IPS-20b (cell line): Measurements from ENCODE around the gene CYP1A2.

Experiments used
- H3K27ac ChIP-seq: one replicate; pipeline ENCODE4 v1.5.1; 2013; ENCODE audit warnings: low read length
- H3K27me3 ChIP-seq: 2 replicates; pipeline ENCODE4 v1.6.1; 2013; ENCODE audit warnings: mild to moderate bottlenecking, low read length, inconsistent platforms; ENCODE audit not compliant: insufficient read depth
- H3K36me3 ChIP-seq: 2 replicates; pipeline ENCODE4 v1.6.1; 2013; ENCODE audit warnings: low read depth, mild to moderate bottlenecking, inconsistent platforms, low read length, moderate library complexity; ENCODE audit not compliant: insufficient read depth
- H3K4me1 ChIP-seq: 2 replicates; pipeline ENCODE4 v1.6.1; 2013; ENCODE audit warnings: mild to moderate bottlenecking, control low read depth, inconsistent platforms, low read length, moderate library complexity; ENCODE audit not compliant: insufficient read depth
- H3K4me3 ChIP-seq: 2 replicates; pipeline ENCODE4 v1.5.1; 2013; ENCODE audit warnings: mild to moderate bottlenecking, low read length, inconsistent platforms
- H3K9ac ChIP-seq: 2 replicates; pipeline ENCODE4 v1.6.1; 2013; ENCODE audit warnings: low read depth, mild to moderate bottlenecking, inconsistent platforms, low read length, moderate library complexity
- H3K9me3 ChIP-seq: 2 replicates; pipeline ENCODE4 v1.6.1; 2013; ENCODE audit warnings: mild to moderate bottlenecking, low read depth, low read length, inconsistent platforms; ENCODE audit not compliant: insufficient read depth

Gene CYP1A2

DNA sequence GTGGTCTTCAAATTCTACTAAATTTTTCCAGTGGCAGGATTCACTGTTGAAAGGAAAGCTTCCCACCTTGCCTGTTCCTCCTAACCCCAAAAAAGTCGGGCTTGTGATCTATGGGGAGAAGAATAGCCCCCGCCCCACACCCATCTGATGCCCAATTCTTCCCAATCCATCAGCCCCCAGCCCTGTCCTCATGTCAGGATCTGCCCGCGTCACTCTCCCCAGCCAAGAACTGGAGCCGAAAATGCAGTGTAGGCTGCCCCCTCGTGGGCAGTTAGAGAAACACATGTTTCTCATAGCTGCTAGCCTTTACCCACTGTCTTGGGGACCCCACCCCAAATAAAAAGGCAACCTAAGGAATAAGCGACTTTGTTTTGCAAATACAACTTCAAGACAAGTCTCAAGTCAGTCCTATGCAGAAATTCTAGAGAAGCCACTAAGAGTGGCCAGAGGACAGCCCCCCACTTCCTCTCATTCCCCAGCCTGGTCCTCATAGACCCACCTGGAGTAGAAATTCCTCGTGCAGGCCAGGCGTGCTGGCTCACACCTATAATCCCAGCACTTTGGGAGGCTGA is 20.2 kb downstream of the CYP1A2 start:
- Histone ChIP-seq H3K27me3 (peaks cover 13% of the 10 kb centered on the region; the same call in 1 of the 2 replicates), H3K4me1 (peaks cover 5% of the 10 kb centered on the region), H3K36me3 (no peaks in the 10 kb centered on the region), H3K27ac (no peak overlapping the region), H3K9me3 (no peaks in the 10 kb centered on the region), H3K9ac (no peak overlapping the region), H3K4me3 (peak overlapping the region; percentile 53; the same call in 1 of the 2 replicates)

DNA sequence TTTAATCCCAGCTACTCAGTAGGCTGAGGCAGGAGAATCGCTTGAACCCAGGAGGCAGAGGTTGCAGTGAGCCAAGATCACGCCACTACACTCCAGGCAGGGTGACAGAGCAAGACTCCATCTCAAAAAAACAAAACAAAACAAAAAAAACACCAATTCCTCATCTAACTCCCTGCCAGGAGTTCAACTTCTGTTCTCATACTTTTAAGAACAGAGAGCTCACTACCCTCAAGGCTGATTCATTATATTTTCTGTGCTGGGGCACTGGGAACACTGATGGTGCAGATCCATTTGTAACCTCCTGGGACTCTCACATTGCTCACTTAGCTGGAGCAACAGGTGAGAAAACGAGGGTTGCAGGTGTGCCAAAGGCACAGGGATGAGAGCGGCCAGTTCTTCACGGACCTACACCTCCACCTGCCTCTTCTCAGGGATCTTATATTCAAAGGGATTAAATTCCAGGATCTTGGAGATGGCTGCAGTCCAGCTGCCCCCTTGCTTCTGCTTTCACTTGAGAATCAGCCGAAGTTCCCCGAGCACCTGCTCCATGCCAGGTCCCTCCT is 20.9 kb downstream of the CYP1A2 start:
- no peaks in the 10 kb centered on the region for H3K9me3 ChIP-seq
- no peak overlapping the region for H3K27ac ChIP-seq
- H3K4me3 ChIP-seq = no peak overlapping the region
- no peak overlapping the region for H3K9ac ChIP-seq
- peaks cover 13% of the 10 kb centered on the region; the same call in 1 of the 2 replicates for H3K27me3 ChIP-seq
- peaks cover 5% of the 10 kb centered on the region for H3K4me1 ChIP-seq
- H3K36me3 ChIP-seq = no peaks in the 10 kb centered on the region

DNA sequence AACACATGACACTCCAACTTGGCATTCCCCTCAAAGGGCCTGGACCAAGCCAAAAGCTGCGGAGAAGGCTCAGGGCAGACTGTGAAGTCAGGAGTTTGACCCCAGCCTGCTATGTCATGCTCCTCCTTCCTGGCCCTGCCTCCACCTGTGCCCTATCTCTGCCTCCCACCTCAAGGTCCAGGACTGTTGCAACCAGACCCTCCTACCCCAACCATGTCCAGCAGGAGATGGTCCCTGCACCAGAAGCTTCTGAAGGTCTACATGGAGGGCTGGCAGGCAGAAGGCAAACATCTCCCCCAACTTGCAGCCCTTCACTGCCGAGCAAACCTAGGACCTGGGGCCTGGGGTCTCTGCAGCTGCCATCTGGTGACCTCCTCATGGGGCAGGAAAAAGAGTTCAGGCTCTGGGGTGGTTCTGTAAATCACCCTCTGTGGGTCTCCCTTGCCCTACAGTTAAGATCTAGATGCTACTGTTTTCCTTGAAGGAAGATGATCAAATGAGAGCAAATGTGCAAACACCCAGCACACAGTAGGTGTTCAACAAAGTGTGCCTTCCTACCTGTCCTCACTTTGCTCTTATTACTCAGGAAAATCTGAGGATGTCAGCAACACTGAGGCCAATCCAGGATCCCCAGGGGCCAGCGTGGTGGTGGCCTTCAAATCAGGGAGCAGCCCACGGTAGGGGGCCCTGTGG is 21.7 kb downstream of the CYP1A2 start:
- H3K27me3 ChIP-seq = peaks cover 13% of the 10 kb centered on the region; the same call in 1 of the 2 replicates
- H3K4me3 ChIP-seq = no peak overlapping the region
- no peak overlapping the region for H3K27ac ChIP-seq
- no peaks in the 10 kb centered on the region for H3K36me3 ChIP-seq
- H3K9me3 ChIP-seq = no peaks in the 10 kb centered on the region
- H3K9ac ChIP-seq = no peak overlapping the region
- peaks cover 5% of the 10 kb centered on the region for H3K4me1 ChIP-seq

DNA sequence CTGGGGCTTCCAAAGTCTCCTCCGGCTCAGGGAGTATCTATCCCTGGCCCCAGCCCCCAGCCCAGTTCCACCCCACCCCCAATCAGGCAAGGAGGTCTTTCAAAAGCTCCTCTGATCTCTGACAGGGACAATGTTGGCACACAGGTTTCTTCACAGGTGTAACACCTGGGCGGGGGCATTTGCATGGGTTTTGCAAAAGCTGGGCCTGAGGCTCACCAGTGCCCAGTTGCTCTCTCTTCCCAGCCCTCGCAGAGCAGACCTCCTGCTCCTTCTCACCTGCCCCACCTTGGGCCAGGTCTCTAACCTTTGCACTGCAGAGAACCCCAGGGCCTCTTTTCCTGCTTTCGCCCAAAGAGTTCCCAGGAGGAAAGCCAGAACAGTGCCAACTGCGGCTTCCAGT is 24.7 kb downstream of the CYP1A2 start:
- Histone ChIP-seq H3K9ac (no peak overlapping the region), H3K27ac (no peak overlapping the region), H3K4me3 (no peak overlapping the region), H3K9me3 (no peaks in the 10 kb centered on the region), H3K4me1 (peaks cover 8% of the 10 kb centered on the region), H3K36me3 (no peaks in the 10 kb centered on the region), H3K27me3 (peaks cover 13% of the 10 kb centered on the region; the same call in 1 of the 2 replicates)

DNA sequence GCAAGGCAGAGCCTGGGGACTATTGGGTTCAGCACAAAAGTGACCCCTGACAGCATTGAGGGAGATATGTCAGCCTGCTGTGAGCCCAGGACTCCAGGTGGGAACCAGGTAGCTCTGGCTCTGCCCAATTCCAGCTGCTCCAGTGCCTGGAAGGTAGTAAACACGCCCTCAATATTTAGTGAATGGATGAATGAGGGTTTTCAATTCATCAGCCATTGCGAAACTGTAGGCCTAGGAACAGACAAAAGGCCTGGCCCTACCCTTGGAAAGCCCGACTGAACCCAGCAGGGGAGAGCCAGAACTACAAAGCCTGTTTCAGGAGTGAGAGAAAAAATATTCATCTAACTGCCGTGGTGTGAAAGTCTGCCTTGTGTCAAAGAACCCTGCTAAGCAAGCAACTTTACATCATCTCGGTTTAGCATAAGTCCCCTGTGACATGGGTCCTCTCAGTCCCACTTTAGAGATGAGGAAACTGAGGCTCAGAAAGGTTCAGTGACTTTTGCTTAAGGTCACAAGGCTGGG is 25.1 kb downstream of the CYP1A2 start:
- no peak overlapping the region for H3K9ac ChIP-seq
- H3K27me3 ChIP-seq = peaks cover 13% of the 10 kb centered on the region; the same call in 1 of the 2 replicates
- H3K4me3 ChIP-seq = no peak overlapping the region
- H3K27ac ChIP-seq = no peak overlapping the region
- H3K9me3 ChIP-seq = no peaks in the 10 kb centered on the region
- H3K4me1 ChIP-seq = peaks cover 8% of the 10 kb centered on the region
- no peaks in the 10 kb centered on the region for H3K36me3 ChIP-seq

DNA sequence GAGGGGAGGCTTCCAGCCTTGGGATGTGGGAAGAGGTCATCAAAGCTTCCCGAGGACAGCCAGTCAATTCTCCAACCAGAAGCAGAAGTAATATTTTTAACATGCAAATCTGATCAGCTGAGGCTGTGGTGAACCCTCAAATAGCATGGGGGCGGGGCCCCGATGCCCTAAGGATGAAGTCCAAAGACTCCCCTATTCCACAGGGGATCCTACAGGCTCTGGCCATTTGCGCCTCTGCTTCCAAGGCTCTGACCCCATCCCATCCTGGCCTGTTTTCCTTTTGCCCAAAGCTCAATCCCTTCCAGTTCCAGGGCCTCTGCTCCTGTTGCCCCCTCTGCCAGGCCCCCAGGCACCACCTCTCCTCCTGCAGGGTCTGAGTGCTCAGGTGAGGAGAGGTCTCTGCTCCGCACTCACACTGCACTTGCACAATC is 26.5 kb downstream of the CYP1A2 start:
- Histone ChIP-seq H3K36me3 (no peaks in the 10 kb centered on the region), H3K27ac (no peak overlapping the region), H3K9ac (no peak overlapping the region), H3K9me3 (no peaks in the 10 kb centered on the region), H3K4me3 (no peak overlapping the region), H3K4me1 (peaks cover 8% of the 10 kb centered on the region), H3K27me3 (peaks cover 9% of the 10 kb centered on the region)

DNA sequence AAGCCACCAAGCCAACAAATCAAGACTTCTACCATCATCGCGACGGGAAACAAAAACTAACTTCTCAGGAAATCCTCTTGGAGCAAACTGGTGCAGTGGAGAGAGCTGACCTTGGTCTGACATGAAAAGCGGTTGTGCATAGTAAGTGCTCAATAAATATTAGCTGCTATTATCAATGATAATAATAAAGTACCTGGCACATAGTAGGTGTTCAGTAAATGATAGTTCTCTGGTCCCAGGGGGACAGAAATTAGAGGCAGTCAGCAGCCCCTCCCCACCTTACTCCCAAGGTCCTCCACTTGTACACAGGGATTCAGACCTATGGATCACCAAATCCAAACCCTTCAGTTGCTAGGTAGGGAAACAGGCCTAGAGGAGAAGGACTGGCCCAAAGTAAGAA is 27.2 kb downstream of the CYP1A2 start:
- Histone ChIP-seq H3K4me3 (no peak overlapping the region), H3K9ac (no peak overlapping the region), H3K27ac (no peak overlapping the region), H3K36me3 (no peaks in the 10 kb centered on the region), H3K27me3 (peaks cover 11% of the 10 kb centered on the region), H3K9me3 (no peaks in the 10 kb centered on the region), H3K4me1 (peaks cover 8% of the 10 kb centered on the region)

DNA sequence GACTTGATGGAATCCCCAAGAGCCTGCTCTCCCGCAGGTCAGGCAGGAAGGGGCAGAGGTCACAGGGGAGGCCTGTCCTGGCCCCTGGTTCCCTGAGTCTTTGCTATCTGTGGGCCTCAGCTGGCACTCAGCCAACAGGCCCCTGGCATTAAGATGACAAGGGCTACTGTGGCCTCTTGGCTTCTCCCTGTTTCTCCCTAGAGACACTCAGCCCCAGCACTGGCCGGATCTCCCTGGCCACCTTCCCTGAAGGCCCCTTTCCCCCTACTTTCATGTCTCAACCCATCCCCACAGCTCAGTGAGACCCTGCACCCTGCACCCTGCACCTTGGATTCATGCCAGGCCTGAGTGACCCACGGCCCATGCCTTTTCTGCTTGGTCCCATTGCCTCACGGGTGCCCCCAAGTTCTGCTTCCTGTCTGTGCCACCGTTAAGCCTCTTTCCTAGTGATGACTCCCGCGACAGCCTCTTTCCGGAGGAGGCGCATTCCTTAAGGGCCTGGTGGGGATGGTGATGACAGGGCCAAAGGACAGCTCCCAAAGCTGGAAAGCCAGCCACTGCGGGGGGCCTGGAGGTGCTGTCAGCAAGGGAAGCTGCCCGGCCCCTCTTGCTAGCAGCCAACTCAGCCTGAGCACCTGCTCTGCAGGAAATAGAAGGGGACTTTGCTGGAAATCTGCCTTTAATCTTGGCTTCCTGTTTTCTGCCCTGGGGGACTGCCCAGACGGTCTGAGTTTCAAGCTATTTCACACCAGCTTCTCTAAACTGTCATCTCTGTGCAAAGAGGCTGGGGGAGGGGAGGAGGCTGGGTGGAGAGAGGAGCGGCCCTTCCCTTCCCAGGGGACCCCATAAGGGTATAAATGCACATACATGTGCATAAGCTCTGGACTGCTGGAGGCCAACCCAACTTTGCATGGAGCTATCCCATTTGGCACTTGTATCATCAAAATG is 28.4 kb downstream of the CYP1A2 start:
- H3K9ac ChIP-seq = no peak overlapping the region; the same call in 1 of the 2 replicates
- H3K36me3 ChIP-seq = no peaks in the 10 kb centered on the region
- peaks cover 18% of the 10 kb centered on the region for H3K27me3 ChIP-seq
- no peak overlapping the region for H3K4me3 ChIP-seq
- H3K4me1 ChIP-seq = peaks cover 8% of the 10 kb centered on the region
- no peaks in the 10 kb centered on the region for H3K9me3 ChIP-seq
- H3K27ac ChIP-seq = no peak overlapping the region

DNA sequence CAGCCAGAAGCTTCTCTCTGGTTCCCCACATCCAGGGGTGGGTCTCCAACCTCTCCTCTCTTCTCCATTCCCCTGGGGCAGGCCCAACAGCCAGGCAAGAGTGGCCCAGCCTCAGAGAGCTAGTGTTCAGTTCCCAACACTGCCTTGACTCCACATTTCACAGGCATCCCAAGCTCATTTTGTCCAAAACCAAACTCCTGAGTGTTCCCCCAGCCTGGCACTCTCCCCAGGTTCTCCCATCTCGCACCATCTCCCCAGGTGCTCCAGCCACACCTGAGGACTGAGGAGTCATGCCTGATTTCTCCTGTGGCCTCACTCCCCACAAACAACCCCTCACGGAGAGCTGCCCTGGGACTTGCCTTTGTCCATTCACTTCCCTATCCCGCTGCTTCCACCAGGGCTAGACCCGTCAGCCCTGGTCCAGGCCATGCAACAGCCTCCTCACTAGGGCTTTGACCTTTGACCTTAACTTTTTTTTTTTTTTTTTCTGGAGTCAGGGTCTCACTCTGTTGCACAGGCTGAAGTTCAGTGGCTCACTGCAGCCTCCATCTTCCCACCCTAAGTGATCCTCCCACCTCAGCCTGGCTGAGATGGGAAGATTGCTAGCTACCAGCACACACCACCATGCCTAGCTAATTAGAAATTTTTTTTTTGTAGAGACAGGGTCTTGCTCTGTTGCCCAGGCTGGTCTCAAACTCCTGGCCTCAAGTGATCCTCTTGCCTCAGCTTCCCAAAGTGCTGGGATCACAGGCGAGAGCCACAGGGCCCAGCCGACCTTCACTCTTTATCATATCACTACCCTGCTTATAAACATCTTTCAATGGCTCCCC is 29.3 kb downstream of the CYP1A2 start:
- H3K4me1 ChIP-seq = peaks cover 8% of the 10 kb centered on the region
- no peaks in the 10 kb centered on the region for H3K9me3 ChIP-seq
- H3K27ac ChIP-seq = no peak overlapping the region
- H3K4me3 ChIP-seq = no peak overlapping the region
- H3K36me3 ChIP-seq = no peaks in the 10 kb centered on the region
- peaks cover 18% of the 10 kb centered on the region for H3K27me3 ChIP-seq
- H3K9ac ChIP-seq = no peak overlapping the region

DNA sequence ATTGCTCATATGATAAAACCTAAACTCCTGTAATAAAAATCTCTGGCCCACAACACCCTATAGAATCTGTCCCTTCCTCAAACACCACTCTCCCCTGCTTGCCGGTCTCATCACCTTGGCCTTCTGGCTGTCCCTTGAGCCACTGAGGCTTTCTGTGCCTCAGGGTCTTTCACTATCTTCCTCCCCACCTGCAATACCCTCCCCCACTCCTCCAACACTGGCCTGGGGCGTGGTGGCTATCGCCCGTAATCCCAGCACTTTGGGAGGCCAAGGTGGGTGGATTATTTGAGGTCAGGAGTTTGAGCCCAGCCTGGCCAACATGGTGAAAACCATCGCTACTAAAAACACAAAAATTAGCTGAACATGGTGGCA is 29.9 kb downstream of the CYP1A2 start:
- no peak overlapping the region for H3K4me3 ChIP-seq
- no peak overlapping the region for H3K27ac ChIP-seq
- H3K9me3 ChIP-seq = no peaks in the 10 kb centered on the region
- no peaks in the 10 kb centered on the region for H3K36me3 ChIP-seq
- H3K27me3 ChIP-seq = peaks cover 18% of the 10 kb centered on the region
- no peak overlapping the region for H3K9ac ChIP-seq
- H3K4me1 ChIP-seq = peaks cover 5% of the 10 kb centered on the region
